ENCODE data around the gene TMEM255B. TPM values are rescaled to one million over a fixed set of nuclear protein-coding genes. Genes with fewer than 3 reads are reported as not detected.

The TMEM255B gene
- total RNA-seq, 1 donor from 2014 or later: 0.26 TPM

- H3K27me3 Mint-ChIP-seq (ENCODE audit: insufficient read depth, low read depth): no peaks in the 10 kb centered on the region
- DNase-seq (ENCODE audit: low spot score): no peak
Measured at GRCh38 chr13:113768018-113768905, 9.2 kb downstream of the TMEM255B start.

GRCh38 chr13:113769106-113769505 lies 10.1 kb downstream of the TMEM255B start:
- TF ChIP-seq CTCF (IDR thresholded peaks at IDR 0.05) (no peak), EZH2phosphoT487 (IDR thresholded peaks at IDR 0.05) (no peak), EZH2 (IDR thresholded peaks at IDR 0.05) (no peak)
- Histone ChIP-seq H3K4me3 (no peak overlapping the region), H2AFZ (replicated peaks) (no peak overlapping the region), H4K20me1 (ENCODE audit: low read depth) (peaks cover 12% of the 10 kb centered on the region), H3K4me2 (no peak overlapping the region), H3K4me1 (no peaks in the 10 kb centered on the region), H3K79me2 (ENCODE audit: low read depth) (no peaks in the 10 kb centered on the region), H3K9me3 (ENCODE audit: low read depth) (no peaks in the 10 kb centered on the region), H3K27ac (no peak overlapping the region), H3F3A (ENCODE audit: low read depth) (no peaks in the 10 kb centered on the region), H3K9ac (no peak overlapping the region), H3K27me3 (no peaks in the 10 kb centered on the region), H3K36me3 (no peaks in the 10 kb centered on the region)
- peaks cover 2% of the 10 kb centered on the region for H3K4me1 Mint-ChIP-seq
- H3K9me3 Mint-ChIP-seq: no peaks in the 10 kb centered on the region
- no peak overlapping the region for H3K4me3 Mint-ChIP-seq
- DNase-seq (ENCODE audit: low spot score): no peak
- H3K27ac Mint-ChIP-seq: no peak overlapping the region
- H3K36me3 Mint-ChIP-seq: no peaks in the 10 kb centered on the region
- H3K27me3 Mint-ChIP-seq (ENCODE audit: insufficient read depth, low read depth): no peaks in the 10 kb centered on the region

More at GRCh38 chr13:113768018-113768905, 9.2 kb downstream of the TMEM255B start:
- Mint-ChIP-seq H3K4me1 (peaks cover 2% of the 10 kb centered on the region), H3K4me3 (no peak overlapping the region), H3K36me3 (no peaks in the 10 kb centered on the region), H3K27ac (no peak overlapping the region), H3K9me3 (no peaks in the 10 kb centered on the region)
- peaks cover 12% of the 10 kb centered on the region for H4K20me1 ChIP-seq (ENCODE audit: low read depth)
- H3K36me3 ChIP-seq: no peaks in the 10 kb centered on the region
- H3K4me1 ChIP-seq: no peaks in the 10 kb centered on the region
- no peak for TF ChIP-seq EZH2 (IDR thresholded peaks at IDR 0.05)
- TF ChIP-seq CTCF (IDR thresholded peaks at IDR 0.05): no peak
- no peak for TF ChIP-seq EZH2phosphoT487 (IDR thresholded peaks at IDR 0.05)
- no peaks in the 10 kb centered on the region for H3K27me3 ChIP-seq
- no peak overlapping the region for H3K4me2 ChIP-seq
- H3F3A ChIP-seq (ENCODE audit: low read depth): no peaks in the 10 kb centered on the region
- H2AFZ ChIP-seq (replicated peaks): no peak overlapping the region
- H3K9ac ChIP-seq: no peak overlapping the region
- no peak overlapping the region for H3K4me3 ChIP-seq
- no peak overlapping the region for H3K27ac ChIP-seq
- no peaks in the 10 kb centered on the region for H3K9me3 ChIP-seq (ENCODE audit: low read depth)
- H3K79me2 ChIP-seq (ENCODE audit: low read depth): no peaks in the 10 kb centered on the region

- H3K4me1 ChIP-seq: no peaks in the 10 kb centered on the region
- no peaks in the 10 kb centered on the region for H3F3A ChIP-seq (ENCODE audit: low read depth)
- no peak overlapping the region for H3K4me2 ChIP-seq
- TF ChIP-seq CTCF (IDR thresholded peaks at IDR 0.05) (no peak), EZH2phosphoT487 (IDR thresholded peaks at IDR 0.05) (no peak), EZH2 (IDR thresholded peaks at IDR 0.05) (no peak)
- no peaks in the 10 kb centered on the region for H3K36me3 ChIP-seq
- no peak overlapping the region for H3K9ac ChIP-seq
- DNase-seq (ENCODE audit: low spot score): no peak
- no peaks in the 10 kb centered on the region for H3K27me3 Mint-ChIP-seq (ENCODE audit: insufficient read depth, low read depth)
- H4K20me1 ChIP-seq (ENCODE audit: low read depth): peaks cover 12% of the 10 kb centered on the region
- H3K4me3 Mint-ChIP-seq: no peak overlapping the region
- H3K4me1 Mint-ChIP-seq: peaks cover 2% of the 10 kb centered on the region
- no peaks in the 10 kb centered on the region for H3K9me3 ChIP-seq (ENCODE audit: low read depth)
- H2AFZ ChIP-seq (replicated peaks): no peak overlapping the region
- H3K4me3 ChIP-seq: no peak overlapping the region
- no peaks in the 10 kb centered on the region for H3K27me3 ChIP-seq
- no peak overlapping the region for H3K27ac Mint-ChIP-seq
- H3K27ac ChIP-seq: no peak overlapping the region
- H3K79me2 ChIP-seq (ENCODE audit: low read depth): no peaks in the 10 kb centered on the region
- H3K9me3 Mint-ChIP-seq: no peaks in the 10 kb centered on the region
- H3K36me3 Mint-ChIP-seq: no peaks in the 10 kb centered on the region
Measured at GRCh38 chr13:113769881-113770280, 10.9 kb downstream of the TMEM255B start.

Data from neural progenitor cell (in vitro differentiated cells).